ENCODE measurements around the gene ALG3. TPM values are rescaled to one million over a fixed set of nuclear protein-coding genes. Genes with fewer than 3 reads are reported as not detected.
A peak's percentile ranks its signal among the peaks of the same experiment; 100 is the strongest.

The ALG3 gene
- total and polyA plus RNA-seq, 9 of the 15 experiments (the other 6 are each of a cell fraction or from before 2014, with no cell fraction given), result 37.5 to 107 (median 80.1) TPM

DNA sequence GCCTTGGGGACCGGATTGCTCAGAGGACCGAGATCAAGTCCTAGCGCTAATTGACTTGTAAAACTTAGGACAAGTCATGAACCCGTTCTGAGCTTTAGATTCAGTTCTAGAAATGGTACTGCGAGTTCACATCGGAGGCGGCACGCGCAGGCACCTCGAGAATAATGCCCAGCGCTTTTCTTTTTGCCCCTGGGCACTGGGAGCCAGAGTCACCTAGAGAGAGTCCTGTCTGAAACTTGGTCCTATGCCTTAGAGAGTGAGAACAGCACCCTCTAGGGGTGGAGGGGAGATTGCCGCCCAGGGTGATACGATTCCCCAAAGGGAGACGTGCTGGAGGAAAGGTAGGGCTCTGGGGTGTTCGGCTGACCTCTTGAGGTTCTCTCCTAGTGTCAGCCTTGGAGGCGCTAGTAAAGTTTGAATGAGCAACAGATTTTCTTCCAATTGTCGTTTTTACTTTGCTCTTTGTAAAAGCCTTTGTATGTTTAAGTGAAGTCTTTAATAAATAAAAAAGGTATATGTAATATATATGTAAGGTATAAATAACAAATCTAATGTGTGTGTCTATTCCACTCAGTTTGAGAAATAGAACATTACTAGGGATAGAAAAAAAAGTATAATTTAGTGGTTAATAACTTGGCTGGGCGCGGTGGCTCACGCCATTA is 1.5 kb upstream of the ALG3 start (continued):
- TF ChIP-seq MYC (IDR thresholded peaks at IDR 0.05; ENCODE audit: low read depth, low read length) (peak; percentile 34; the same call in 1 of the 2 replicates), MYC (CRISPR knock-in tag; IDR thresholded peaks at IDR 0.05; ENCODE audit: borderline replicate concordance, low read depth) (no peak), NEUROD1 (IDR thresholded peaks at IDR 0.05; ENCODE audit: borderline replicate concordance, low read depth, low read length, partially characterized antibody) (peak; percentile 33), HNRNPLL (IDR thresholded peaks at IDR 0.05; ENCODE audit: low read depth, low read length, poor library complexity, severe bottlenecking) (no peak), MYBL2 (IDR thresholded peaks at IDR 0.05; ENCODE audit: low read depth) (no peak), MYBL2 (CRISPR knock-in tag; IDR thresholded peaks at IDR 0.05; ENCODE audit: borderline replicate concordance) (no peak), RHOXF2B (CRISPR knock-in tag; conservative IDR thresholded peaks at IDR 0.05) (no peak), POLR3G (IDR thresholded peaks at IDR 0.05; ENCODE audit: extremely low read depth, insufficient read length, insufficient replicate concordance) (no peak), CEBPB (tag; IDR thresholded peaks at IDR 0.05) (no peak), ZNF77 (CRISPR knock-in tag; IDR thresholded peaks at IDR 0.05) (no peak), CBFA2T3 (IDR thresholded peaks at IDR 0.05) (no peak), JUN (IDR thresholded peaks at IDR 0.05; ENCODE audit: borderline replicate concordance, low read depth, low read length) (peak; percentile 34; the same call in 1 of the 2 replicates), JUN (CRISPR knock-in tag; IDR thresholded peaks at IDR 0.05; ENCODE audit: borderline replicate concordance) (no peak), HNRNPK (IDR thresholded peaks at IDR 0.05; ENCODE audit: low read depth, low read length, poor library complexity, severe bottlenecking) (no peak), GATA2 (CRISPR knock-in tag; IDR thresholded peaks at IDR 0.05) (no peak), RFX7 (CRISPR knock-in tag; IDR thresholded peaks at IDR 0.05) (no peak), CBX5 (IDR thresholded peaks at IDR 0.05; ENCODE audit: borderline replicate concordance, low read depth) (no peak), ZNF316 (IDR thresholded peaks at IDR 0.05) (no peak), COPS2 (conservative IDR thresholded peaks at IDR 0.05) (no peak), SPI1 (IDR thresholded peaks at IDR 0.05; ENCODE audit: borderline replicate concordance, low read depth, low read length) (no peak), ZNF212 (CRISPR knock-in tag; IDR thresholded peaks at IDR 0.05) (0 out of 2 replicates have a peak, but pooled peaks have one; percentile 16)
- TF ChIP-seq, protein P1, sequence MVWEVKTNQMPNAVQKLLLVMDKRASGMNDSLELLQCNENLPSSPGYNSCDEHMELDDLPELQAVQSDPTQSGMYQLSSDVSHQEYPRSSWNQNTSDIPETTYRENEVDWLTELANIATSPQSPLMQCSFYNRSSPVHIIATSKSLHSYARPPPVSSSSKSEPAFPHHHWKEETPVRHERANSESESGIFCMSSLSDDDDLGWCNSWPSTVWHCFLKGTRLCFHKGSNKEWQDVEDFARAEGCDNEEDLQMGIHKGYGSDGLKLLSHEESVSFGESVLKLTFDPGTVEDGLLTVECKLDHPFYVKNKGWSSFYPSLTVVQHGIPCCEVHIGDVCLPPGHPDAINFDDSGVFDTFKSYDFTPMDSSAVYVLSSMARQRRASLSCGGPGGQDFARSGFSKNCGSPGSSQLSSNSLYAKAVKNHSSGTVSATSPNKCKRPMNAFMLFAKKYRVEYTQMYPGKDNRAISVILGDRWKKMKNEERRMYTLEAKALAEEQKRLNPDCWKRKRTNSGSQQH (CRISPR knock-in tag; IDR thresholded peaks at IDR 0.05), result no peak
- TF ChIP-seq, protein P2, sequence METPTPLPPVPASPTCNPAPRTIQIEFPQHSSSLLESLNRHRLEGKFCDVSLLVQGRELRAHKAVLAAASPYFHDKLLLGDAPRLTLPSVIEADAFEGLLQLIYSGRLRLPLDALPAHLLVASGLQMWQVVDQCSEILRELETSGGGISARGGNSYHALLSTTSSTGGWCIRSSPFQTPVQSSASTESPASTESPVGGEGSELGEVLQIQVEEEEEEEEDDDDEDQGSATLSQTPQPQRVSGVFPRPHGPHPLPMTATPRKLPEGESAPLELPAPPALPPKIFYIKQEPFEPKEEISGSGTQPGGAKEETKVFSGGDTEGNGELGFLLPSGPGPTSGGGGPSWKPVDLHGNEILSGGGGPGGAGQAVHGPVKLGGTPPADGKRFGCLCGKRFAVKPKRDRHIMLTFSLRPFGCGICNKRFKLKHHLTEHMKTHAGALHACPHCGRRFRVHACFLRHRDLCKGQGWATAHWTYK (CRISPR knock-in tag; IDR thresholded peaks at IDR 0.05), result no peak
- TF ChIP-seq, protein P3, sequence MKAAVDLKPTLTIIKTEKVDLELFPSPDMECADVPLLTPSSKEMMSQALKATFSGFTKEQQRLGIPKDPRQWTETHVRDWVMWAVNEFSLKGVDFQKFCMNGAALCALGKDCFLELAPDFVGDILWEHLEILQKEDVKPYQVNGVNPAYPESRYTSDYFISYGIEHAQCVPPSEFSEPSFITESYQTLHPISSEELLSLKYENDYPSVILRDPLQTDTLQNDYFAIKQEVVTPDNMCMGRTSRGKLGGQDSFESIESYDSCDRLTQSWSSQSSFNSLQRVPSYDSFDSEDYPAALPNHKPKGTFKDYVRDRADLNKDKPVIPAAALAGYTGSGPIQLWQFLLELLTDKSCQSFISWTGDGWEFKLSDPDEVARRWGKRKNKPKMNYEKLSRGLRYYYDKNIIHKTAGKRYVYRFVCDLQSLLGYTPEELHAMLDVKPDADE (conservative IDR thresholded peaks at IDR 0.05; ENCODE audit: control insufficient read depth, low read depth, low read length), result no peak
- TF ChIP-seq, protein P4, sequence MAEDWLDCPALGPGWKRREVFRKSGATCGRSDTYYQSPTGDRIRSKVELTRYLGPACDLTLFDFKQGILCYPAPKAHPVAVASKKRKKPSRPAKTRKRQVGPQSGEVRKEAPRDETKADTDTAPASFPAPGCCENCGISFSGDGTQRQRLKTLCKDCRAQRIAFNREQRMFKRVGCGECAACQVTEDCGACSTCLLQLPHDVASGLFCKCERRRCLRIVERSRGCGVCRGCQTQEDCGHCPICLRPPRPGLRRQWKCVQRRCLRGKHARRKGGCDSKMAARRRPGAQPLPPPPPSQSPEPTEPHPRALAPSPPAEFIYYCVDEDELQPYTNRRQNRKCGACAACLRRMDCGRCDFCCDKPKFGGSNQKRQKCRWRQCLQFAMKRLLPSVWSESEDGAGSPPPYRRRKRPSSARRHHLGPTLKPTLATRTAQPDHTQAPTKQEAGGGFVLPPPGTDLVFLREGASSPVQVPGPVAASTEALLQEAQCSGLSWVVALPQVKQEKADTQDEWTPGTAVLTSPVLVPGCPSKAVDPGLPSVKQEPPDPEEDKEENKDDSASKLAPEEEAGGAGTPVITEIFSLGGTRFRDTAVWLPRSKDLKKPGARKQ (CRISPR knock-in tag; IDR thresholded peaks at IDR 0.05), result no peak

Measured in K562 (cell line).